Measurements from ENCODE around the gene ATRIP.

DNA sequence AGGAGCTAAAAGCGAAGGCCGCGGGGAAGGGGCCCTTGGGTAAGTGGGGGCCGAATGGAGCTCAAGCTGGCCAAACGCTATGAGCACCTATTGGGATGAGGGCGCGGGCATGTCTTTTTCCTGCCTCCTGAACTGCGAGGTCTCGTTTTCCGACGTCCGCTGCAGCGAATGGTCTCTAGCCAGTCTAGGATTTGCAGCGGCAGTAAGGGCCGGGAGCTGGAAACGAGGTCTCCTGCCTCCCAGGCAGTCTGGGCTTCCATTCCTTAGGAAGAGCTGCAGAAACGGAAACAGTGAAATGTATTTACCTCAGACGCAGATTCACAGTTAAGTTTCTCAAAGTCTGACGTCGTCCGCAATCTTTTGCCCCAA lies 6.0 kb upstream of the ATRIP start:
- TF ChIP-seq, protein P1, sequence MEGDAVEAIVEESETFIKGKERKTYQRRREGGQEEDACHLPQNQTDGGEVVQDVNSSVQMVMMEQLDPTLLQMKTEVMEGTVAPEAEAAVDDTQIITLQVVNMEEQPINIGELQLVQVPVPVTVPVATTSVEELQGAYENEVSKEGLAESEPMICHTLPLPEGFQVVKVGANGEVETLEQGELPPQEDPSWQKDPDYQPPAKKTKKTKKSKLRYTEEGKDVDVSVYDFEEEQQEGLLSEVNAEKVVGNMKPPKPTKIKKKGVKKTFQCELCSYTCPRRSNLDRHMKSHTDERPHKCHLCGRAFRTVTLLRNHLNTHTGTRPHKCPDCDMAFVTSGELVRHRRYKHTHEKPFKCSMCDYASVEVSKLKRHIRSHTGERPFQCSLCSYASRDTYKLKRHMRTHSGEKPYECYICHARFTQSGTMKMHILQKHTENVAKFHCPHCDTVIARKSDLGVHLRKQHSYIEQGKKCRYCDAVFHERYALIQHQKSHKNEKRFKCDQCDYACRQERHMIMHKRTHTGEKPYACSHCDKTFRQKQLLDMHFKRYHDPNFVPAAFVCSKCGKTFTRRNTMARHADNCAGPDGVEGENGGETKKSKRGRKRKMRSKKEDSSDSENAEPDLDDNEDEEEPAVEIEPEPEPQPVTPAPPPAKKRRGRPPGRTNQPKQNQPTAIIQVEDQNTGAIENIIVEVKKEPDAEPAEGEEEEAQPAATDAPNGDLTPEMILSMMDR (conservative IDR thresholded peaks at IDR 0.05; ENCODE audit: low read length) = no peak
- no peak for TF ChIP-seq EZH2phosphoT487 (IDR thresholded peaks at IDR 0.05; ENCODE audit: borderline replicate concordance, low read depth, low read length)

Data from OCI-LY7 (cell line).